ENCODE measurements around the gene S100A11. TPM values are rescaled to one million over a fixed set of nuclear protein-coding genes. Genes with fewer than 3 reads are reported as not detected.

Gene S100A11
- total and polyA plus RNA-seq, 9 of the 15 experiments (the other 6 are each of a cell fraction or from before 2014, with no cell fraction given) = 131 to 808 (median 235) TPM

DNA sequence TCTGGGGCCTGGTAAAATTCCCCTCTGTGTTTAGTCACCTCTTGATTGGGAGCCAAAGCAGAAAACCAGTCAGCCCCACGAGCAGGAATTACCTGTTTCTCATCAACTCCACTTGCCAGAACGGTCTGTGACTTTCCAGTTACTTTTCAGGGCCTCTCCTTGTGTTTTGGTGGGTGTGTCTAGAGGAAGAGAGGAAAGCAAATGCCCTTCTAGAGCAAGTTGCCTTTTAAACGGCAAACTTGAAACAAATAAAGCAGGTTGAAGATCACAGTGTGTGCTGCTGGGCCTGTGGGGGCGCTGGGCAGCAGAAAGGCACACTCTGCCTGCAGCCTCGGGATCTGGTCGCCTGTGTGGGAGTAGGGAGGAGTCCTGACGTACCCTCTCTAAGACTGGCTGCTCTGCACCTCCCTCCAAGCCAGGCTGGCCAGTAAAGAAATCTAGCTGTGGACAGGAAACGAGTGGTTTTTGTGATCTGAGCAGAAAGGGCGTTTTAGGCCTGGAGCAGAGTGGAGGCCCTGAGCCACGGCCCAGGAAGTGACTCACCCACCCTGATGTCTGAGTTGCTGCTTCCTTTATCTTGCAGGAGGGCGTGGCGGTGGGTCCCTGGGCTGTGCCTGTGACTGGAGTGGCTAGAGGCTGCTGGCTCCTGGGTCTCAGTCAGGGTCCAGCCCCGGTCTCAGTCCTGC, 11.1 kb upstream of the S100A11 start (continued):
- TF ChIP-seq, protein P1, sequence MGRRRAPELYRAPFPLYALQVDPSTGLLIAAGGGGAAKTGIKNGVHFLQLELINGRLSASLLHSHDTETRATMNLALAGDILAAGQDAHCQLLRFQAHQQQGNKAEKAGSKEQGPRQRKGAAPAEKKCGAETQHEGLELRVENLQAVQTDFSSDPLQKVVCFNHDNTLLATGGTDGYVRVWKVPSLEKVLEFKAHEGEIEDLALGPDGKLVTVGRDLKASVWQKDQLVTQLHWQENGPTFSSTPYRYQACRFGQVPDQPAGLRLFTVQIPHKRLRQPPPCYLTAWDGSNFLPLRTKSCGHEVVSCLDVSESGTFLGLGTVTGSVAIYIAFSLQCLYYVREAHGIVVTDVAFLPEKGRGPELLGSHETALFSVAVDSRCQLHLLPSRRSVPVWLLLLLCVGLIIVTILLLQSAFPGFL (CRISPR knock-in tag; IDR thresholded peaks at IDR 0.05) = no peak
- TF ChIP-seq, protein P2, sequence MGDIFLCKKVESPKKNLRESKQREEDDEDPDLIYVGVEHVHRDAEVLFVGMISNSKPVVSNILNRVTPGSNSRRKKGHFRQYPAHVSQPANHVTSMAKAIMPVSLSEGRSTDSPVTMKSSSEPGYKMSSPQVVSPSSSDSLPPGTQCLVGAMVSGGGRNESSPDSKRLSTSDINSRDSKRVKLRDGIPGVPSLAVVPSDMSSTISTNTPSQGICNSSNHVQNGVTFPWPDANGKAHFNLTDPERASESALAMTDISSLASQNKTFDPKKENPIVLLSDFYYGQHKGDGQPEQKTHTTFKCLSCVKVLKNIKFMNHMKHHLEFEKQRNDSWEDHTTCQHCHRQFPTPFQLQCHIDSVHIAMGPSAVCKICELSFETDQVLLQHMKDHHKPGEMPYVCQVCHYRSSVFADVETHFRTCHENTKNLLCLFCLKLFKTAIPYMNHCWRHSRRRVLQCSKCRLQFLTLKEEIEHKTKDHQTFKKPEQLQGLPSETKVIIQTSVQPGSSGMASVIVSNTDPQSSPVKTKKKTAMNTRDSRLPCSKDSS (IDR thresholded peaks at IDR 0.05; ENCODE audit: low read depth, partially characterized antibody) = no peak
- TF ChIP-seq HNRNPUL1 (IDR thresholded peaks at IDR 0.05; ENCODE audit: low read length) (no peak), TCF7L2 (IDR thresholded peaks at IDR 0.05; ENCODE audit: low read depth, low read length) (peak; percentile 52; the same call in 1 of the 2 replicates), ZNF23 (CRISPR knock-in tag; IDR thresholded peaks at IDR 0.05) (no peak), ZNF583 (CRISPR knock-in tag; IDR thresholded peaks at IDR 0.05) (no peak), PHF20 (IDR thresholded peaks at IDR 0.05; ENCODE audit: partially characterized antibody) (no peak), TCF3 (CRISPR knock-in tag; IDR thresholded peaks at IDR 0.05) (peak; percentile 56), ZNF644 (tag; IDR thresholded peaks at IDR 0.05; ENCODE audit: low read depth) (peak; percentile 56; the same call in 1 of the 2 replicates), POLR2AphosphoS2 (IDR thresholded peaks at IDR 0.05; ENCODE audit: low read length) (peak; percentile 48; the same call in 1 of the 2 replicates), HMG20B (CRISPR knock-in tag; IDR thresholded peaks at IDR 0.05) (no peak), BCL6 (CRISPR knock-in tag; IDR thresholded peaks at IDR 0.05) (no peak), MXI1 (IDR thresholded peaks at IDR 0.05; ENCODE audit: low read depth, low read length) (no peak), GTF2E2 (tag; IDR thresholded peaks at IDR 0.05) (no peak), ZSCAN32 (CRISPR knock-in tag; IDR thresholded peaks at IDR 0.05) (no peak), PML (IDR thresholded peaks at IDR 0.05; ENCODE audit: low read length) (no peak; the same call in 1 of the 2 replicates), ZNF551 (CRISPR knock-in tag; IDR thresholded peaks at IDR 0.05) (no peak), HIVEP1 (CRISPR knock-in tag; IDR thresholded peaks at IDR 0.05) (no peak), SPI1 (IDR thresholded peaks at IDR 0.05; ENCODE audit: borderline replicate concordance, low read depth, low read length) (peak; percentile 47; the same call in 1 of the 2 replicates), RBM15 (IDR thresholded peaks at IDR 0.05; ENCODE audit: insufficient read depth, low read length) (no peak), E2F3 (CRISPR knock-in tag; IDR thresholded peaks at IDR 0.05) (no peak)
- TF ChIP-seq, protein P3, sequence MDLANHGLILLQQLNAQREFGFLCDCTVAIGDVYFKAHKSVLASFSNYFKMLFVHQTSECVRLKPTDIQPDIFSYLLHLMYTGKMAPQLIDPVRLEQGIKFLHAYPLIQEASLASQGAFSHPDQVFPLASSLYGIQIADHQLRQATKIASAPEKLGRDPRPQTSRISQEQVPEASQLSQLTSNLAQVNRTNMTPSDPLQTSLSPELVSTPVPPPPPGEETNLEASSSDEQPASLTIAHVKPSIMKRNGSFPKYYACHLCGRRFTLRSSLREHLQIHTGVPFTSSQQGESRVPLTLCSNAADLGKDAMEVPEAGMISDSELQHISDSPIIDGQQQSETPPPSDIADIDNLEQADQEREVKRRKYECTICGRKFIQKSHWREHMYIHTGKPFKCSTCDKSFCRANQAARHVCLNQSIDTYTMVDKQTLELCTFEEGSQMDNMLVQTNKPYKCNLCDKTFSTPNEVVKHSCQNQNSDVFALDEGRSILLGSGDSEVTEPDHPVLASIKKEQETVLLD (IDR thresholded peaks at IDR 0.05) = no peak
- TF ChIP-seq, protein P4, sequence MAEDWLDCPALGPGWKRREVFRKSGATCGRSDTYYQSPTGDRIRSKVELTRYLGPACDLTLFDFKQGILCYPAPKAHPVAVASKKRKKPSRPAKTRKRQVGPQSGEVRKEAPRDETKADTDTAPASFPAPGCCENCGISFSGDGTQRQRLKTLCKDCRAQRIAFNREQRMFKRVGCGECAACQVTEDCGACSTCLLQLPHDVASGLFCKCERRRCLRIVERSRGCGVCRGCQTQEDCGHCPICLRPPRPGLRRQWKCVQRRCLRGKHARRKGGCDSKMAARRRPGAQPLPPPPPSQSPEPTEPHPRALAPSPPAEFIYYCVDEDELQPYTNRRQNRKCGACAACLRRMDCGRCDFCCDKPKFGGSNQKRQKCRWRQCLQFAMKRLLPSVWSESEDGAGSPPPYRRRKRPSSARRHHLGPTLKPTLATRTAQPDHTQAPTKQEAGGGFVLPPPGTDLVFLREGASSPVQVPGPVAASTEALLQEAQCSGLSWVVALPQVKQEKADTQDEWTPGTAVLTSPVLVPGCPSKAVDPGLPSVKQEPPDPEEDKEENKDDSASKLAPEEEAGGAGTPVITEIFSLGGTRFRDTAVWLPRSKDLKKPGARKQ (CRISPR knock-in tag; IDR thresholded peaks at IDR 0.05) = no peak
- TF ChIP-seq, protein P5, sequence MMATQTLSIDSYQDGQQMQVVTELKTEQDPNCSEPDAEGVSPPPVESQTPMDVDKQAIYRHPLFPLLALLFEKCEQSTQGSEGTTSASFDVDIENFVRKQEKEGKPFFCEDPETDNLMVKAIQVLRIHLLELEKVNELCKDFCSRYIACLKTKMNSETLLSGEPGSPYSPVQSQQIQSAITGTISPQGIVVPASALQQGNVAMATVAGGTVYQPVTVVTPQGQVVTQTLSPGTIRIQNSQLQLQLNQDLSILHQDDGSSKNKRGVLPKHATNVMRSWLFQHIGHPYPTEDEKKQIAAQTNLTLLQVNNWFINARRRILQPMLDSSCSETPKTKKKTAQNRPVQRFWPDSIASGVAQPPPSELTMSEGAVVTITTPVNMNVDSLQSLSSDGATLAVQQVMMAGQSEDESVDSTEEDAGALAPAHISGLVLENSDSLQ (IDR thresholded peaks at IDR 0.05) = peak; percentile 96
